Mesodermal cell (in vitro differentiated cells): ENCODE measurements around the gene NPAS3.

Source experiments
- H3K27ac ChIP-seq: 2 replicates; pipeline ENCODE4 v1.7.0; 2013; ENCODE audit warnings: mild to moderate bottlenecking, low read depth, low read length, moderate library complexity; ENCODE audit not compliant: severe bottlenecking
- H3K36me3 ChIP-seq: 2 replicates; pipeline ENCODE4 v1.7.1; 2013; ENCODE audit warnings: mild to moderate bottlenecking, low read length, moderate library complexity; ENCODE audit not compliant: control insufficient read depth, insufficient read depth
- H3K4me1 ChIP-seq: one replicate; pipeline ENCODE4 v1.7.1; 2013; ENCODE audit warnings: mild to moderate bottlenecking, low read length; ENCODE audit not compliant: insufficient read depth, control insufficient read depth, poor library complexity, severe bottlenecking
- H3K4me3 ChIP-seq: 2 replicates; pipeline ENCODE4 v1.7.0; 2013; ENCODE audit warnings: low read length, control low read depth, mild to moderate bottlenecking; ENCODE audit not compliant: insufficient read depth, poor library complexity, severe bottlenecking; ENCODE audit errors: extremely low read depth
- H3K9me3 ChIP-seq: 2 replicates; pipeline ENCODE4 v1.7.1; 2013; ENCODE audit warnings: mild to moderate bottlenecking, low read length, moderate library complexity; ENCODE audit not compliant: control insufficient read depth
- WGBS, 2 experiments: methylation state at CpG; one replicate each; pipeline ENCODE4 v1.1.5; 2013; ENCODE audit warnings: missing lambda C conversion rate in 2 of 2; ENCODE audit not compliant: insufficient coverage in 2 of 2; 5-methylcytosine and 5-hydroxymethylcytosine counted together

NPAS3 gene

GRCh38 chr14:33756833-33757232, 818.2 kb downstream of the NPAS3 start:
- H3K4me3 ChIP-seq = no peak overlapping the region

GRCh38 chr14:33758547-33758946, 819.9 kb downstream of the NPAS3 start:
- Histone ChIP-seq H3K36me3 (no peaks in the 10 kb centered on the region), H3K4me1 (peaks cover 26% of the 10 kb centered on the region), H3K9me3 (no peaks in the 10 kb centered on the region), H3K27ac (no peak overlapping the region), H3K4me3 (no peak overlapping the region)

More at GRCh38 chr14:33756833-33757232, 818.2 kb downstream of the NPAS3 start:
- WGBS, 2 experiments = 83 to 88% methylated on average over 1 of the region's 1 CpG
- Histone ChIP-seq H3K4me1 (peaks cover 11% of the 10 kb centered on the region), H3K9me3 (no peaks in the 10 kb centered on the region), H3K27ac (no peak overlapping the region), H3K36me3 (no peaks in the 10 kb centered on the region)

- Histone ChIP-seq H3K9me3 (no peaks in the 10 kb centered on the region), H3K36me3 (no peaks in the 10 kb centered on the region), H3K27ac (no peak overlapping the region), H3K4me3 (no peak overlapping the region), H3K4me1 (peaks cover 49% of the 10 kb centered on the region)
- 78 to 80% methylated on average over 1 to 3 of the region's 4 CpGs for WGBS, 2 experiments
Observed at GRCh38 chr14:33762161-33762851, 823.6 kb downstream of the NPAS3 start.

- peak overlapping the region; percentile 80 for H3K27ac ChIP-seq
- 0 to 18% methylated on average over 1 to 5 of the region's 6 CpGs for WGBS, 2 experiments
- no peaks in the 10 kb centered on the region for H3K9me3 ChIP-seq
- peaks cover 65% of the 10 kb centered on the region for H3K4me1 ChIP-seq
- no peaks in the 10 kb centered on the region for H3K36me3 ChIP-seq
- no peak overlapping the region for H3K4me3 ChIP-seq
Observed at GRCh38 chr14:33764876-33765650, 826.4 kb downstream of the NPAS3 start.

- no peaks in the 10 kb centered on the region for H3K9me3 ChIP-seq
- H3K4me3 ChIP-seq = no peak overlapping the region
- H3K36me3 ChIP-seq = no peaks in the 10 kb centered on the region
- WGBS, 2 experiments = 94% methylated on average over 2 to 3 of the region's 7 CpGs
- H3K4me1 ChIP-seq = peaks cover 57% of the 10 kb centered on the region
- peak overlapping the region; percentile 1 for H3K27ac ChIP-seq
Observed at GRCh38 chr14:33767586-33768457, 829.1 kb downstream of the NPAS3 start.

GRCh38 chr14:33768458-33768830, 829.8 kb downstream of the NPAS3 start:
- Histone ChIP-seq H3K4me3 (no peak overlapping the region), H3K9me3 (no peaks in the 10 kb centered on the region), H3K27ac (no peak overlapping the region), H3K4me1 (peaks cover 51% of the 10 kb centered on the region), H3K36me3 (no peaks in the 10 kb centered on the region)
- WGBS, 2 experiments = no CpG with 5 or more reads among the region's 1 CpG

- WGBS, 2 experiments = 90 to 93% methylated on average over 6 to 7 of the region's 8 CpGs
- peaks cover 8% of the 10 kb centered on the region for H3K4me1 ChIP-seq
- no peak overlapping the region for H3K27ac ChIP-seq
- H3K9me3 ChIP-seq = no peaks in the 10 kb centered on the region
- no peaks in the 10 kb centered on the region for H3K36me3 ChIP-seq
- H3K4me3 ChIP-seq = no peak overlapping the region
Observed at GRCh38 chr14:33773205-33774030, 834.7 kb downstream of the NPAS3 start.

- WGBS, 2 experiments = 97 to 99% methylated on average over 10 to 11 of the region's 11 CpGs
- no peaks in the 10 kb centered on the region for H3K9me3 ChIP-seq
- H3K36me3 ChIP-seq = no peaks in the 10 kb centered on the region
- H3K4me1 ChIP-seq = peaks cover under 1% of the 10 kb centered on the region
- H3K27ac ChIP-seq = no peak overlapping the region
- no peak overlapping the region for H3K4me3 ChIP-seq
Observed at GRCh38 chr14:33774161-33774560, 835.5 kb downstream of the NPAS3 start.

- Histone ChIP-seq H3K4me3 (no peak overlapping the region), H3K27ac (no peak overlapping the region), H3K36me3 (no peaks in the 10 kb centered on the region), H3K4me1 (no peaks in the 10 kb centered on the region), H3K9me3 (no peaks in the 10 kb centered on the region)
- 85 to 91% methylated on average over 9 to 11 of the region's 11 CpGs for WGBS, 2 experiments
Observed at GRCh38 chr14:33774723-33775470, 836.2 kb downstream of the NPAS3 start.
